ENCODE results near the gene ADAMTS2.
"Not testable (repeated sequence)": the region's sequence is repeated elsewhere in the genome, so short reads cannot be mapped to it uniquely, and the experiment has no call there.

ADAMTS2 gene

DNA sequence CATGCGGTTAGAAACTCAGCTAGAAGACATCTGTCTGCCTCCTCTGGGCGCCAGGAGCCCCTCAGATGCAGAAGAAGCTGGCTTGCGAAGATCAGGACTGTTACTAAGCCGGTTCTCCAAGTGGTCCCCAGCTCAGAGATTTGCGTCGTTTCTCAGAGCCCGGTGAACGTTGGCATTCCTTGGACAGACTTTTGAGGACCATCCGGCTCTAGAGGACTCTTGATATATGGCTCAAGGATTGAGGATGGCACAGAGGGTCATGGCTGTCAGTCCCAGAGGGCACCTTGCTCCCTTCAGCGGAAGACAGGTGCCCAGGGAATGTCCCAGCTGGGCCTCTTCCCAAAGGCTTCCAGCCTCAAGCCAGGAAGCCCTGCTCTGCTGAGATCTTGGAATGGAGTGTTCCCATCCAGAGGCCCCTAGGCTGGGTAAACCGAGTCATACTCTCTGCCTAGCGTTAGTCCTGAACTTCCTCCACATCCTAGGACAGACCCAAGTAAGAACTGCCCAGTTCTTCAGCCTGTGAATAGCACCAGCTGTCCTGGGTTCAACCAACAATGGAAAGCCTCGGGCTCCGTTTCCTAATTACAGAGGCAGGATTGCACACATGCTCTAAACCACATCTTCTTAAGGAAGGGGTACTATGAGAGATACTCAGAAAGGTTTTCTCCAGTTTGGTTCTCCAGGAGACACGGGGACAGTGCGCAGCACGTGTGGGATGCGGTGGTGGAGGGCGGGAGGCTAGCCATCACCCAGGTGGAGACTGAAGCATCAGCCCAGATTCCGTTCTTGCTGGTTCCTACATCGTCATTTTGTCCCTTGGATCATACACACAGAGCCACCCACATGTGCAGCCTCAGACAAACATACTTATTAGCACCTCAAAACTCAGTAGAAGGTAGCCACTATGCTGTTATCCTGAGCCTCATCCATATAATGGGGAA lies 233.7 kb downstream of the ADAMTS2 start:
- no peak for DNase-seq (ENCODE audit: low spot score)

DNA sequence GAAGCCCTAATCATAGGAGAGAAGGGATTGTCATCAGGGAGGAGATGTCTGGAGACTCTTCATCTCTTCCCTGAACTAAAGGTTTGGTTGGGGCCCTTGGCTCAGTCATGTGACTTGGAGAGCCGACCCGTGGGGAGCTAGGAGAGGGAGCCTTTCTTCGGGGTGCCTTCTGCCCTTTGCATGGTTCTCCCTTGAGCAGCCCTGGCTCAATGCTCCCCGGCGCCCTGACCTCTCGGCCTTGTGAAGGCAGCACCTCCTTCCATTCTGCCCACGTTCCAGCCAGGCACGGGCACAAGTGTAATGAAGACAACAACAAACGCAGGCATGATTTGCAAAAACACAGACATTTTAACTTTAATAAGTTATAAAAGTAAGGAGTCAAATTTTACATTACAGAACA lies 234.7 kb downstream of the ADAMTS2 start:
- no peak for DNase-seq (ENCODE audit: low spot score)

- DNase-seq (ENCODE audit: low spot score): not testable (repeated sequence)
Measured at GRCh38 chr5:179101282-179101681, 244.0 kb downstream of the ADAMTS2 start.

DNA sequence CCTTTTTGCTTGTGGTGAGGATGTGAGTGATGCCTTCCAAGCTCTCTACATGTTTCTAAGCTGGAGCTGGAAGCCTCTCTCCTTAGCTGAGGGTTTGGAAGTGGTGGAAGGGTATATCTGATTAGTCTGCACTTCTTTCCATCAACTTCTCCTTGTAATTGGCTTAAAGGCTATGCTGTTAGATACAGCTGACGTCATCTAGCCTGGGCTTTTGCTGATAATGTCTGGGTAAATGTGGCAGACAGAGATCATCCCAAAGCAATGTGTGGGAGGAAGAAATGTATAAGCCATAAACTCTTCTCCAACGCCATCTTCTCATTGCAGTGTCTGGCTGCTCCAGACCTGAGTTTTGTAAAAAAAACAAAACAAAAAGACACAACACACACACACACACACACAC lies 255.8 kb downstream of the ADAMTS2 start:
- DNase-seq (ENCODE audit: low spot score): no peak

- DNase-seq (ENCODE audit: low spot score): no peak
Measured at GRCh38 chr5:179080724-179081123, 264.5 kb downstream of the ADAMTS2 start.

DNA sequence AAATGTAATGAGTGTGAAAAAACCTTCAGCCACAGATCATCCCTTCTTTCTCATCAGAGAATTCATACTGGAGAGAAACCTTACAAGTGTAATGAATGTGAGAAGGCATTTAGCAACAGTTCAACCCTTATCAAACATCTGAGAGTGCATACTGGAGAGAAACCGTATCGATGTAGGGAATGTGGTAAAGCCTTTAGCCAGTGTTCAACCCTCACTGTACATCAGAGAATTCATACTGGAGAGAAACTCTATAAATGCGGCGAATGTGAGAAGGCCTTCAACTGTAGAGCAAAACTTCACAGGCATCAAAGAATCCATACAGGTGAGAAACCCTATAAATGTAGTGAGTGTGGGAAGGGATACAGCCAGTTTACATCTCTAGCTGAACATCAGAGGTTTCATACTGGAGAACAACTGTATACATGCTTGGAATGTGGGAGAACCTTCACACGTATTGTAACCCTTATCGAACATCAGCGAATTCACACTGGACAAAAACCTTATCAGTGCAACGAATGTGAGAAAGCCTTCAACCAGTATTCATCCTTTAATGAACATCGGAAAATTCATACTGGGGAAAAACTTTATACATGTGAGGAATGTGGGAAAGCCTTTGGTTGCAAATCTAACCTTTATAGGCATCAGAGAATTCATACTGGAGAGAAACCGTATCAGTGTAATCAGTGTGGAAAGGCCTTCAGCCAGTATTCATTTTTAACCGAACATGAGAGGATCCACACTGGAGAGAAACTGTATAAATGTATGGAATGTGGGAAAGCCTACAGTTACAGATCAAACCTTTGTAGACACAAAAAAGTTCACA lies 265.9 kb downstream of the ADAMTS2 start:
- DNase-seq (ENCODE audit: low spot score): no peak

- DNase-seq (ENCODE audit: low spot score): no peak
Measured at GRCh38 chr5:179065703-179066102, 279.6 kb downstream of the ADAMTS2 start.

DNA sequence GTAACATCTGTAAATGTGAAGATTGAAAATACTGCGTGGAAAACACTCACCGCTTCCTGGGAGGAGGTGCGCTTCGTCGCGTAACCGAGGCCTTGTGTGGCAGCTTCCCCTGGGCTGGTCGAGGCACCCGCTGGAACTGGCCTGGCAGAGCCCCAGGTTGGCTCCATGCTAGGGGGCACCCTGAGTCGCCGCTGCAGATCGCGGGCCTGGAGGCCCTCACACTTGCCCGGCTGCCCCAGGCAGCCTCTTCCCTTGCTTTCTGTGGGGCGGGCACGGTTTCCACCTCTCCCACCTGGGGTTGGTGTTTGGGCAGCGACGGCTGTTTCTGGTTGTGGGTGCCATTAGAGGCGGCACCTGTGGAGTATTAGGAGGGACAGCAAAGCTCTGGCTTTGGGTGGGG lies 284.2 kb downstream of the ADAMTS2 start:
- DNase-seq (ENCODE audit: low spot score): no peak
